HAP-1 (cell line): ENCODE results near the gene UBE3C.

Experiments used
- DNase-seq, 2 experiments: peaks; one replicate each; pipeline ENCODE4 v3.0.0-alpha.2; 2016 to 2020; ENCODE audit warnings: low spot score in 2 of 2
- H3K27me3 ChIP-seq: fragments of 250-450 bp; sonication (Bioruptor Pico); 2 replicates; pipeline ENCODE4 v1.5.1; 2020; ENCODE audit warnings: low read depth, mild to moderate bottlenecking, moderate library complexity
- H3K36me3 ChIP-seq: fragments of 250-450 bp; sonication (Bioruptor Pico); replicated peaks from 2 replicates; pipeline ENCODE4 v1.5.1; 2020; ENCODE audit warnings: mild to moderate bottlenecking
- H3K4me1 ChIP-seq: fragments of 250-450 bp; sonication (Bioruptor Pico); 2 replicates; pipeline ENCODE4 v1.5.1; 2020; ENCODE audit warnings: mild to moderate bottlenecking
- H3K4me3 ChIP-seq: fragments of 250-450 bp; sonication (Bioruptor Pico); 2 replicates; pipeline ENCODE4 v1.5.1; 2020; ENCODE audit warnings: mild to moderate bottlenecking, moderate library complexity
- H3K9me3 ChIP-seq: fragments of 250-450 bp; sonication (Bioruptor Pico); 2 replicates; pipeline ENCODE4 v1.5.1; 2020; ENCODE audit warnings: mild to moderate bottlenecking, moderate library complexity
- in situ Hi-C: fragments of 300-500 bp; cut with MboI; formaldehyde crosslinking; loops from 3 replicates; pipeline ENCODE4 v1.14.3; 2020; ENCODE audit warnings: low sequenced_read_pairs, inconsistent platforms, mixed read lengths

The UBE3C gene

GRCh38 chr7:157278791-157279724 lies 140.3 kb downstream of the UBE3C start:
- Histone ChIP-seq H3K36me3 (no peaks in the 10 kb centered on the region), H3K4me3 (no peak overlapping the region), H3K4me1 (no peaks in the 10 kb centered on the region), H3K27me3 (no peaks in the 10 kb centered on the region), H3K9me3 (no peaks in the 10 kb centered on the region)
- no peak for DNase-seq
- in situ Hi-C loops = no loop called here

GRCh38 chr7:157279741-157280215 lies 141.1 kb downstream of the UBE3C start:
- in situ Hi-C loops = no loop called here
- no peak overlapping the region for H3K4me3 ChIP-seq
- DNase-seq = no peak
- no peaks in the 10 kb centered on the region for H3K36me3 ChIP-seq
- no peaks in the 10 kb centered on the region for H3K9me3 ChIP-seq
- H3K27me3 ChIP-seq = no peaks in the 10 kb centered on the region
- no peaks in the 10 kb centered on the region for H3K4me1 ChIP-seq

GRCh38 chr7:157280216-157280841 lies 141.6 kb downstream of the UBE3C start:
- no peak for DNase-seq
- H3K27me3 ChIP-seq = no peaks in the 10 kb centered on the region
- no peaks in the 10 kb centered on the region for H3K4me1 ChIP-seq
- H3K4me3 ChIP-seq = no peak overlapping the region
- in situ Hi-C loops = no loop called here
- no peaks in the 10 kb centered on the region for H3K9me3 ChIP-seq
- no peaks in the 10 kb centered on the region for H3K36me3 ChIP-seq

- no peaks in the 10 kb centered on the region for H3K27me3 ChIP-seq
- DNase-seq = no peak
- no peak overlapping the region for H3K4me3 ChIP-seq
- no peaks in the 10 kb centered on the region for H3K9me3 ChIP-seq
- no peaks in the 10 kb centered on the region for H3K36me3 ChIP-seq
- in situ Hi-C loops = no loop called here
- H3K4me1 ChIP-seq = no peaks in the 10 kb centered on the region
Observed at GRCh38 chr7:157281221-157281998, 142.7 kb downstream of the UBE3C start.

GRCh38 chr7:157282141-157282801 lies 143.5 kb downstream of the UBE3C start:
- no peak for DNase-seq
- H3K9me3 ChIP-seq = no peaks in the 10 kb centered on the region
- no peaks in the 10 kb centered on the region for H3K4me1 ChIP-seq
- in situ Hi-C loops = no loop called here
- H3K27me3 ChIP-seq = no peaks in the 10 kb centered on the region
- H3K4me3 ChIP-seq = no peak overlapping the region
- no peaks in the 10 kb centered on the region for H3K36me3 ChIP-seq

- H3K9me3 ChIP-seq = no peaks in the 10 kb centered on the region
- H3K27me3 ChIP-seq = no peaks in the 10 kb centered on the region
- H3K36me3 ChIP-seq = no peaks in the 10 kb centered on the region
- DNase-seq = no peak
- H3K4me3 ChIP-seq = no peak overlapping the region
- H3K4me1 ChIP-seq = no peaks in the 10 kb centered on the region
- in situ Hi-C loops = no loop called here
Observed at GRCh38 chr7:157284229-157285014, 145.7 kb downstream of the UBE3C start.

GRCh38 chr7:157291404-157292080 lies 152.8 kb downstream of the UBE3C start:
- Histone ChIP-seq H3K9me3 (no peaks in the 10 kb centered on the region), H3K36me3 (no peaks in the 10 kb centered on the region), H3K4me3 (no peak overlapping the region), H3K4me1 (no peaks in the 10 kb centered on the region), H3K27me3 (no peaks in the 10 kb centered on the region)
- DNase-seq = no peak
- in situ Hi-C loops = no loop called here

- in situ Hi-C loops = no loop called here
- no peak overlapping the region for H3K4me3 ChIP-seq
- no peaks in the 10 kb centered on the region for H3K27me3 ChIP-seq
- H3K9me3 ChIP-seq = no peaks in the 10 kb centered on the region
- no peaks in the 10 kb centered on the region for H3K36me3 ChIP-seq
- no peak for DNase-seq
- H3K4me1 ChIP-seq = no peaks in the 10 kb centered on the region
Observed at GRCh38 chr7:157292258-157292657, 153.5 kb downstream of the UBE3C start.

GRCh38 chr7:157292770-157293412 lies 154.2 kb downstream of the UBE3C start:
- no peak for DNase-seq
- Histone ChIP-seq H3K4me3 (no peak overlapping the region), H3K36me3 (no peaks in the 10 kb centered on the region)

GRCh38 chr7:157293413-157293788 lies 154.7 kb downstream of the UBE3C start:
- no peak overlapping the region for H3K4me3 ChIP-seq
- no peaks in the 10 kb centered on the region for H3K4me1 ChIP-seq

More at GRCh38 chr7:157292770-157293412, 154.2 kb downstream of the UBE3C start:
- Histone ChIP-seq H3K4me1 (no peaks in the 10 kb centered on the region), H3K27me3 (no peaks in the 10 kb centered on the region), H3K9me3 (no peaks in the 10 kb centered on the region)
- in situ Hi-C loops = no loop called here

GRCh38 chr7:157294773-157295172 lies 156.0 kb downstream of the UBE3C start:
- Histone ChIP-seq H3K4me1 (no peaks in the 10 kb centered on the region), H3K4me3 (no peak overlapping the region), H3K27me3 (no peaks in the 10 kb centered on the region), H3K9me3 (no peaks in the 10 kb centered on the region), H3K36me3 (no peaks in the 10 kb centered on the region)
- in situ Hi-C loops = no loop called here
- no peak for DNase-seq

More at GRCh38 chr7:157293413-157293788, 154.7 kb downstream of the UBE3C start:
- no peak for DNase-seq
- in situ Hi-C loops = no loop called here
- no peaks in the 10 kb centered on the region for H3K36me3 ChIP-seq
- H3K27me3 ChIP-seq = no peaks in the 10 kb centered on the region
- no peaks in the 10 kb centered on the region for H3K9me3 ChIP-seq

- DNase-seq = no peak
- in situ Hi-C loops = no loop called here
- Histone ChIP-seq H3K4me1 (no peaks in the 10 kb centered on the region), H3K9me3 (no peaks in the 10 kb centered on the region), H3K4me3 (no peak overlapping the region), H3K36me3 (no peaks in the 10 kb centered on the region), H3K27me3 (no peaks in the 10 kb centered on the region)
Observed at GRCh38 chr7:157295338-157295737, 156.6 kb downstream of the UBE3C start.
